Suprapubic skin (tissue), 4 donors: ENCODE data around the gene EYS.

Experiments used
- CTCF ChIP-seq, 2 donors: fragments of 200-600 bp in 1 of 2; fragments of 450-650 bp in 1 of 2; sonication (generic) in 1 of 2; IDR thresholded peaks; one replicate each; pipeline ENCODE4 v1.5.1; 2016 to 2019; ENCODE audit warnings: antibody characterized with exemption in 2 of 2, mild to moderate bottlenecking in 1 of 2, moderate library complexity in 1 of 2
- EP300 ChIP-seq: sonication (generic); formaldehyde crosslinking; IDR thresholded peaks from one replicate; pipeline ENCODE4 v1.6.1; 2017; ENCODE audit warnings: antibody characterized with exemption
- POLR2AphosphoS5 ChIP-seq, 3 donors: sonication (generic); formaldehyde crosslinking; IDR thresholded peaks; one replicate each; pipeline ENCODE4 v1.6.1; 2017; ENCODE audit warnings: antibody characterized with exemption in 3 of 3

- TF ChIP-seq CTCF (IDR thresholded peaks at IDR 0.05) (no peak), POLR2AphosphoS5 (IDR thresholded peaks at IDR 0.05) (no peak), EP300 (no peak)
Measured at GRCh38 chr6:65045801-65046200, 661.2 kb downstream of the EYS start.
